Large intestine (tissue), 12 donors: Measurements from ENCODE around the gene TLR3. TPM values are rescaled to one million over a fixed set of nuclear protein-coding genes. Genes with fewer than 3 reads are reported as not detected.

Experiments used
- DNase-seq, 2 donors: peaks; one replicate each; pipeline versions ENCODE4 v3.0.0 to v3.0.0-alpha.2; 2013
- H3K27ac ChIP-seq: one replicate; pipeline ENCODE4 v1.5.1; 2013; ENCODE audit warnings: low read length
- H3K27me3 ChIP-seq: 2 replicates; pipeline ENCODE4 v1.6.1; 2013; ENCODE audit warnings: low read length; ENCODE audit not compliant: control insufficient read depth, insufficient read depth
- H3K36me3 ChIP-seq: 2 replicates; pipeline ENCODE4 v1.6.1; 2013; ENCODE audit warnings: low read length; ENCODE audit not compliant: control insufficient read depth, insufficient read depth
- H3K4me1 ChIP-seq: one replicate; pipeline ENCODE4 v1.6.1; 2013; ENCODE audit warnings: low read length; ENCODE audit not compliant: control insufficient read depth, insufficient read depth
- H3K4me3 ChIP-seq: one replicate; pipeline ENCODE4 v1.5.1; 2013; ENCODE audit warnings: low read length
- H3K9me3 ChIP-seq: one replicate; pipeline ENCODE4 v1.6.1; 2013; ENCODE audit warnings: mild to moderate bottlenecking, low read depth, low read length, moderate library complexity; ENCODE audit not compliant: control insufficient read depth
- WGBS: methylation state at CpG from one replicate; pipeline ENCODE4 v1.1.5; 2013; ENCODE audit warnings: low lambda C conversion rate; ENCODE audit not compliant: insufficient coverage; 5-methylcytosine and 5-hydroxymethylcytosine counted together
- long read RNA-seq, 11 donors: transcript quantifications; one replicate each; lab custom pipeline, GENCODE V29; 2026
- polyA plus RNA-seq: library from polyadenylated mRNA; unstranded; fragments of 120-200 nt; gene quantifications from one replicate; pipeline ENCODE4 v1.2.1, GENCODE V29; 2013

Gene TLR3
- polyA plus RNA-seq = 2.9 TPM
- long read RNA-seq, donor 1 = 0 reads
- long read RNA-seq, donor 2, full-length matches to known transcripts = 3 of 3 reads
- long read RNA-seq, donor 2, partial matches to known transcripts = 0 of 3 reads
- long read RNA-seq, donor 2, other reads (novel, unspliced or antisense) = 0 of 3 reads
- long read RNA-seq, donor 3, full-length matches to known transcripts = 4 of 4 reads
- long read RNA-seq, donor 3, partial matches to known transcripts = 0 of 4 reads
- long read RNA-seq, donor 3, other reads (novel, unspliced or antisense) = 0 of 4 reads
- long read RNA-seq, donor 4 = 0 reads
- long read RNA-seq, donor 5 = 0 reads
- long read RNA-seq, donor 6 = 0 reads
- long read RNA-seq, donor 7, full-length matches to known transcripts = 1 of 1 reads
- long read RNA-seq, donor 7, partial matches to known transcripts = 0 of 1 reads
- long read RNA-seq, donor 7, other reads (novel, unspliced or antisense) = 0 of 1 reads
- long read RNA-seq, donor 8, partial matches to known transcripts = 0 of 1 reads
- long read RNA-seq, donor 8, other reads (novel, unspliced or antisense) = 0 of 1 reads
- long read RNA-seq, donor 9 = 0 reads
- long read RNA-seq, donor 10, full-length matches to known transcripts = 2 of 2 reads
- long read RNA-seq, donor 10, partial matches to known transcripts = 0 of 2 reads
- long read RNA-seq, donor 10, other reads (novel, unspliced or antisense) = 0 of 2 reads
- long read RNA-seq, donor 11, full-length matches to known transcripts = 1 of 1 reads
- long read RNA-seq, donor 11, partial matches to known transcripts = 0 of 1 reads
- long read RNA-seq, donor 11, other reads (novel, unspliced or antisense) = 0 of 1 reads

- H3K4me3 ChIP-seq = peak within 1 kb of the TSS; percentile 39
- no peak within 1 kb of the TSS for H3K27ac ChIP-seq
- H3K36me3 ChIP-seq = no peaks in the 10 kb centered on the region
- 36% methylated on average over 3 of the region's 12 CpGs for WGBS
- no peaks in the 10 kb centered on the region for H3K9me3 ChIP-seq
- DNase-seq = peak; percentile 15 to 65
- no peaks in the 10 kb centered on the region for H3K4me1 ChIP-seq
- H3K27me3 ChIP-seq = no peaks in the 10 kb centered on the region
Observed at GRCh38 chr4:186068581-186069348, at the start of gene TLR3. TLR3 (plus strand) TSS chr4:186069156; CDS start chr4:186076620, 7,464 bp downstream.

GRCh38 chr4:186019269-186019668, 49.7 kb upstream of the TLR3 start:
- H3K4me3 ChIP-seq = no peak overlapping the region
- H3K27me3 ChIP-seq = no peaks in the 10 kb centered on the region
- no peak overlapping the region for H3K27ac ChIP-seq
- H3K4me1 ChIP-seq = no peaks in the 10 kb centered on the region
- DNase-seq = no peak
- H3K9me3 ChIP-seq = no peaks in the 10 kb centered on the region
- no peaks in the 10 kb centered on the region for H3K36me3 ChIP-seq

- Histone ChIP-seq H3K4me1 (no peaks in the 10 kb centered on the region), H3K9me3 (no peaks in the 10 kb centered on the region), H3K36me3 (no peaks in the 10 kb centered on the region), H3K4me3 (no peak overlapping the region), H3K27me3 (no peaks in the 10 kb centered on the region), H3K27ac (no peak overlapping the region)
- DNase-seq = no peak
- 100% methylated on average over 2 of the region's 17 CpGs for WGBS
Observed at GRCh38 chr4:186020106-186020792, 48.7 kb upstream of the TLR3 start.

- 97% methylated on average over 6 of the region's 15 CpGs for WGBS
Observed at GRCh38 chr4:186020793-186021407, 48.1 kb upstream of the TLR3 start.

GRCh38 chr4:186021461-186022167, 47.3 kb upstream of the TLR3 start:
- Histone ChIP-seq H3K27ac (no peak overlapping the region), H3K4me1 (no peaks in the 10 kb centered on the region), H3K27me3 (no peaks in the 10 kb centered on the region), H3K9me3 (no peaks in the 10 kb centered on the region), H3K4me3 (no peak overlapping the region), H3K36me3 (no peaks in the 10 kb centered on the region)
- WGBS = no CpG with 5 or more reads among the region's 11 CpGs
- DNase-seq = no peak

More at GRCh38 chr4:186020793-186021407, 48.1 kb upstream of the TLR3 start:
- Histone ChIP-seq H3K4me1 (no peaks in the 10 kb centered on the region), H3K9me3 (no peaks in the 10 kb centered on the region), H3K27ac (no peak overlapping the region), H3K27me3 (no peaks in the 10 kb centered on the region), H3K4me3 (no peak overlapping the region), H3K36me3 (no peaks in the 10 kb centered on the region)
- DNase-seq = no peak

GRCh38 chr4:186023975-186024374, 45.0 kb upstream of the TLR3 start:
- no CpG with 5 or more reads among the region's 14 CpGs for WGBS

GRCh38 chr4:186024637-186025407, 44.1 kb upstream of the TLR3 start:
- Histone ChIP-seq H3K36me3 (no peaks in the 10 kb centered on the region), H3K27ac (no peak overlapping the region), H3K4me3 (no peak overlapping the region), H3K27me3 (no peaks in the 10 kb centered on the region), H3K9me3 (no peaks in the 10 kb centered on the region), H3K4me1 (no peaks in the 10 kb centered on the region)
- WGBS = no CpG with 5 or more reads among the region's 15 CpGs
- DNase-seq = no peak

More at GRCh38 chr4:186023975-186024374, 45.0 kb upstream of the TLR3 start:
- H3K4me3 ChIP-seq = no peak overlapping the region
- DNase-seq = no peak
- no peaks in the 10 kb centered on the region for H3K9me3 ChIP-seq
- no peaks in the 10 kb centered on the region for H3K36me3 ChIP-seq
- no peaks in the 10 kb centered on the region for H3K4me1 ChIP-seq
- H3K27me3 ChIP-seq = no peaks in the 10 kb centered on the region
- H3K27ac ChIP-seq = no peak overlapping the region

- no peak for DNase-seq
- Histone ChIP-seq H3K36me3 (no peaks in the 10 kb centered on the region), H3K4me3 (no peak overlapping the region), H3K27me3 (no peaks in the 10 kb centered on the region), H3K9me3 (no peaks in the 10 kb centered on the region), H3K4me1 (no peaks in the 10 kb centered on the region), H3K27ac (no peak overlapping the region)
- no CpG with 5 or more reads among the region's 7 CpGs for WGBS
Observed at GRCh38 chr4:186025408-186025690, 43.6 kb upstream of the TLR3 start.

- DNase-seq = peak; percentile 29 to 68
- no peak overlapping the region for H3K27ac ChIP-seq
- no CpG with 5 or more reads among the region's 5 CpGs for WGBS
Observed at GRCh38 chr4:186027405-186027804, 41.6 kb upstream of the TLR3 start.

More at GRCh38 chr4:186027405-186027804, 41.6 kb upstream of the TLR3 start:
- no peaks in the 10 kb centered on the region for H3K9me3 ChIP-seq
- H3K4me3 ChIP-seq = no peak overlapping the region
- no peaks in the 10 kb centered on the region for H3K36me3 ChIP-seq
- H3K27me3 ChIP-seq = no peaks in the 10 kb centered on the region
- H3K4me1 ChIP-seq = no peaks in the 10 kb centered on the region
